Measurements from ENCODE around the gene C16orf89.

The C16orf89 gene

DNA sequence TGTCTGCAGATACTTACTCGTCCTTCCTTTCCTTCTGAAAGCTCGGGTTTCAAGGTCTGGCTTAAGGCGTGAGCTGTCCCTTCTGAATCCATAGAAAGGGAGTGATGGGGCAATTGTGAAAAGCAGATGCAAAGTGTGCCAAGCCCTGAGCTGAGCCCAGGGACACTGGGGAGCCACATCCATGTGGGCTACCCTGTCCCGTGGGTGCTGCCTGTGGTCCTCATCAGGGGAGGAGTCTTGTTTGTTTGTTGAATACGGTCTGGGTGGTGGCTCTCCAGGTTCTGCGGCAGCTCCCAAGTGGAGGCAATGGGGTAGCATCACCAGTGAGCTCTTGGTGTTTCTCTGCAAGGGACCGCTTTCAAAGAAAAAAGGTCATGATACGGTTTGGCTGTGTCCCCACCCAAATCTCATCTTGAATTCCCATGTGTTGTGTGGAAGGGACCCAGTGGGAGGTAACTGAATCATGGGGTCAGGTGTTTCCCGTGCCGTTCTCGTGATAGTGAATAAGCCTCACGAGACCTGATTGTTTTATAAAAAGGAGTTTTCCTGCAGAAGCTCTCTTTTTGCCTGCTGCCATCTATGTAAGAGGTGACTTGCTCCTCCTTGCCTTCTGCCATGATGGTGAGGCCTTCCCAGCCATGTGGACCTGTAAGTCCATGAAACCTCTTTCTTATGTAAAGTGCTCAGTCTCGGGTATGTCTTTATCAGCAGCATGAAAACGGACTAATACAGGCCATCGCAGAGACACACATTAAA is 4.9 kb upstream of the C16orf89 start:
- H3K4me3 ChIP-seq (ENCODE audit: low read depth, low read length), result no peak overlapping the region
- TF ChIP-seq, protein P1, sequence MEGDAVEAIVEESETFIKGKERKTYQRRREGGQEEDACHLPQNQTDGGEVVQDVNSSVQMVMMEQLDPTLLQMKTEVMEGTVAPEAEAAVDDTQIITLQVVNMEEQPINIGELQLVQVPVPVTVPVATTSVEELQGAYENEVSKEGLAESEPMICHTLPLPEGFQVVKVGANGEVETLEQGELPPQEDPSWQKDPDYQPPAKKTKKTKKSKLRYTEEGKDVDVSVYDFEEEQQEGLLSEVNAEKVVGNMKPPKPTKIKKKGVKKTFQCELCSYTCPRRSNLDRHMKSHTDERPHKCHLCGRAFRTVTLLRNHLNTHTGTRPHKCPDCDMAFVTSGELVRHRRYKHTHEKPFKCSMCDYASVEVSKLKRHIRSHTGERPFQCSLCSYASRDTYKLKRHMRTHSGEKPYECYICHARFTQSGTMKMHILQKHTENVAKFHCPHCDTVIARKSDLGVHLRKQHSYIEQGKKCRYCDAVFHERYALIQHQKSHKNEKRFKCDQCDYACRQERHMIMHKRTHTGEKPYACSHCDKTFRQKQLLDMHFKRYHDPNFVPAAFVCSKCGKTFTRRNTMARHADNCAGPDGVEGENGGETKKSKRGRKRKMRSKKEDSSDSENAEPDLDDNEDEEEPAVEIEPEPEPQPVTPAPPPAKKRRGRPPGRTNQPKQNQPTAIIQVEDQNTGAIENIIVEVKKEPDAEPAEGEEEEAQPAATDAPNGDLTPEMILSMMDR (IDR thresholded peaks at IDR 0.05; ENCODE audit: low read depth, low read length), result no peak
- DNase-seq (ENCODE audit: low read depth, low spot score), result no peak
- in situ Hi-C loops (cut with HindIII; ENCODE audit: low sequenced_read_pairs), result no loop called here

DNA sequence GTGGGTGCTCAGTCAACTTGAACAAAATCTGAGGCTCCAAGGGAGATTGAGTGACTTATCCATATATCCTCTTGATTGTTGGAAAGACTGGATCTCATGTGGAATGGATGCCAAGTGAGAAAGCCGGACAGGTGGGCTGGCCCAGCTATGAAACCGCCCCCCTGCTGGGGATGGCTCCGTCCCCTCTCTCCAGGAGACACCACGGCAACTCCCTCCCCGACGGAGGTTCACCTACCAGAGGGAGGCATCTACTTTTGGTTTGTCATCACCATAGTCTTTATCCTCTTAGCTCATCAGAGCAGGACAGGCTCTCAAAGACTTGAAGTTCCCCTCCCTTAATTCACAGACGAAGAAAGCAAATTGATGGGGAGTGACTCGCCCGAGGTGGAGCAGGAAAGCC is 4.1 kb upstream of the C16orf89 start:
- no peak for DNase-seq (ENCODE audit: low read depth, low spot score)
- in situ Hi-C loops (cut with HindIII; ENCODE audit: low sequenced_read_pairs), result no loop called here
- TF ChIP-seq, protein P1 (IDR thresholded peaks at IDR 0.05; ENCODE audit: low read depth, low read length), result no peak
- H3K4me3 ChIP-seq (ENCODE audit: low read depth, low read length), result no peak overlapping the region

DNA sequence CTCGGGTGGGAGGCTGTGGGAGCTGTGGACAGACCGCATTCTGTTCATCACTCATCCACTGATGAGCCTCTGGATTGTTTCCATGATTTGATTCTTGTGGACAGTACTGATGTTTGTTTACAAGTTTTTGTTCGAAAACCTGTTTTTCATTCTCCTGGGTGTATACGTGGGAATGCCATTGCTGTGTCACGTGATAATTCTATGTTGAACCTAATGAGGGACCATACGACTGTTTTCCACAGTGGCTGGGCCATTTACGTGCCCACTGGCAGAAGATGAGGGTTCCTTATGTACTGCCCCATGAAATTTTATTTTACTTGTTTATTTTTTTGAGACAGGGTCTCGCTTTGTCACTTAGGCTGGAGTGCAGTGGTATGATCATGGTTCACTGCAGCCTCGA is 3.3 kb upstream of the C16orf89 start:
- no peak for DNase-seq (ENCODE audit: low read depth, low spot score)
- TF ChIP-seq, protein P1 (IDR thresholded peaks at IDR 0.05; ENCODE audit: low read depth, low read length), result no peak
- no peak overlapping the region for H3K4me3 ChIP-seq (ENCODE audit: low read depth, low read length)
- in situ Hi-C loops (cut with HindIII; ENCODE audit: low sequenced_read_pairs), result no loop called here

DNA sequence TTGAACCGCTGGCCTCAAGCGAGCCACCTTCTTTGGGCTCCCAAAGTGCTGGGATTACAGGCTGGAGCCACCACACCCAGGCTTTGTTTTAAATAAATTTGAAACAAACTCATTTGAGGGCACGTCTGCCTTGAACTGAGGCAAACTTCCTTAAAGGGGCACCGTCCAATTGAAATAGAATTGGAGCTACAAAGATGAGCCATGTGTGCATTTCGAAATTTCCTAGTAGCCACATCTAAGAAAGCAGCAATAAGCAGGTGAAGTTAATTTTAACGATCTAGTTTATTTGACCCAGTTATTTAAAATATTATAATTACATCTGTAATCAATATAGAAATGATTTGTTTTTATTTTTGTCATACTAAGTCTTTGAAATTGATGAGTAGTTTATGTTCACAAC is 755 bp upstream of the C16orf89 start:
- in situ Hi-C loops (cut with HindIII; ENCODE audit: low sequenced_read_pairs), result no loop called here
- no peak overlapping the region for H3K4me3 ChIP-seq (ENCODE audit: low read depth, low read length)
- TF ChIP-seq, protein P1 (IDR thresholded peaks at IDR 0.05; ENCODE audit: low read depth, low read length), result no peak
- DNase-seq (ENCODE audit: low read depth, low spot score), result no peak

DNA sequence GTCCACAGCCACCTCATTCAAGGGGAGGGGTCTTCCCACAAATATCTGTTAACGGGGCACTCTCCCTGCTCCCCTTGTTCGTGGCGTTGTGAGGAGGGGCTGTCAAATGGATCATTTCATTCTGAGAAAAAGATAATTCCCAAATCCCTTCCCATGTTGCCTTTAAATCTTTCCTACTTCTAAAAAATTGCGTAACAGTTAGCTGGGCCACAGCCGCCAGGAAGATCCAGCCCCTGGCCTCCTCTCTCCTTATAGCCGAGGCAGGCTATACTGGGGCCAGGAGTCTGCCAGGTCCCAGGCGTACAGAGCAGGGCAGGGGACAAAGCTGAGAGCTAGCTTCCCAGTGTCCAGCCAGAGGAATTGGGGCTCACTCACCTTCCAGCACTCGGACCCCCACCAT is 430 bp downstream of the C16orf89 start:
- no peak for DNase-seq (ENCODE audit: low read depth, low spot score)
- H3K4me3 ChIP-seq (ENCODE audit: low read depth, low read length), result no peak overlapping the region
- TF ChIP-seq, protein P1 (IDR thresholded peaks at IDR 0.05; ENCODE audit: low read depth, low read length), result no peak
- in situ Hi-C loops (cut with HindIII; ENCODE audit: low sequenced_read_pairs), result no loop called here

DNA sequence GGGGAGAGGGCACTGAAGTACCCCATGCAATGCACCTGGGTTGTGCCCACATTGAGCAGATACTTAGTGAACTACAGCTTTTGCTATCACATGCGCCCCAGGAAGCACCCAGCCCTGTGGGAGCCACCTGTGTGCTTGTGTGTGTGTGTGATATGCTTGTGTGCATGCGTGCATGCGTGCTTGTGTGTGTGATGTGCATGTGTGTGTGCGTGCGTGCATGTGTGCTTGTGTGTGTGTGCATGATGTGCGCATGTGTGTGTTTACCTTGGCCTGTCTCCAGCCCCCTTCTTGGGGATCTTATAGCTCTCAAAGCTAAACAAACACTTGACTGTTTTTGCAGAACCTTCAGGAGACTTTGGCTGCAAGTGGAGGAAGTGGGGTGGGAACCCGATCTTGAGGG is 841 bp downstream of the C16orf89 start:
- no peak for DNase-seq (ENCODE audit: low read depth, low spot score)
- no peak overlapping the region for H3K4me3 ChIP-seq (ENCODE audit: low read depth, low read length)
- in situ Hi-C loops (cut with HindIII; ENCODE audit: low sequenced_read_pairs), result no loop called here
- TF ChIP-seq, protein P1 (IDR thresholded peaks at IDR 0.05; ENCODE audit: low read depth, low read length), result no peak

All from astrocyte of the spinal cord (primary cell).